HepG2 (cell line): ENCODE measurements around the gene RBSN. TPM values are rescaled to one million over a fixed set of nuclear protein-coding genes. Genes with fewer than 3 reads are reported as not detected.

Experiments
- ATAC-seq: fragments of 200-7000 bp; cut with Tn5 transposase; 3 replicates; pipeline ENCODE4 v1.9.1; 2020; ENCODE audit warnings: mild to moderate bottlenecking, moderate library complexity
- BruUV-seq: library from RNA; stranded (reverse); fragments of 400-500 nt; replicated peaks from 2 replicates; lab custom pipeline; 2021; lab: Mats Ljungman, UMichigan
- CTCF ChIA-PET: fragments of 300-600 bp; formaldehyde crosslinking; extraction: SDS; loops from one replicate; lab custom pipeline; 2021; ENCODE audit warnings: low total read pairs, inconsistent platforms, low intra/inter-chr PET ratio; lab: Yijun Ruan, JAX
- POLR2A ChIA-PET: fragments of 350-600 bp; sonication (Branson Sonifier 250); formaldehyde crosslinking; loops from one replicate; lab custom pipeline; 2020; ENCODE audit warnings: antibody characterized with exemption, inconsistent platforms; lab: Yijun Ruan, JAX
- DNase-seq: peaks from one replicate; pipeline ENCODE4 v3.0.0-alpha.2; 2015; ENCODE audit warnings: low spot score
- FAIRE-seq: peaks from 3 replicates; lab custom pipeline; 2011; peaks lifted over from hg19 to GRCh38; lab: Jason Lieb, UNC
- H2AFZ ChIP-seq: one replicate; pipeline ENCODE4 v1.6.1; 2011; ENCODE audit warnings: low read length, inconsistent platforms
- H3K27ac ChIP-seq: fragments of 300-600 bp; 3 replicates; pipeline ENCODE4 v1.8.0; 2011; ENCODE audit warnings: mixed run types, mild to moderate bottlenecking, mixed read lengths, low read length, inconsistent platforms; ENCODE audit not compliant: insufficient read depth; ENCODE audit errors: extremely low read length
- H3K27me3 ChIP-seq, 2 experiments: fragments of 200-600 bp in 1 of 2; 2 replicates in 1 of 2; 3 replicates in 1 of 2; pipeline versions ENCODE4 v1.6.0 to v1.8.0; 2011; ENCODE audit warnings: low read length in 2 of 2, mild to moderate bottlenecking in 2 of 2, moderate library complexity in 2 of 2, inconsistent platforms in 1 of 2; ENCODE audit not compliant: insufficient read depth in 2 of 2, control insufficient read depth in 1 of 2
- H3K36me3 ChIP-seq, 2 experiments: fragments of 200-600 bp in 1 of 2; replicated peaks in 1 of 2; 2 replicates in 1 of 2; 3 replicates in 1 of 2; pipeline versions ENCODE4 v1.5.1 to v1.8.0; 2011; ENCODE audit warnings: low read length in 2 of 2, inconsistent platforms in 1 of 2; ENCODE audit not compliant: insufficient read depth in 2 of 2, control insufficient read depth in 1 of 2
- H3K4me1 ChIP-seq: 2 replicates; pipeline ENCODE4 v1.5.1; 2012; ENCODE audit warnings: low read length, inconsistent platforms; ENCODE audit not compliant: insufficient read depth
- H3K4me2 ChIP-seq: 2 replicates; pipeline ENCODE4 v1.6.0; 2011; ENCODE audit warnings: low read depth, low read length, inconsistent platforms
- H3K4me3 ChIP-seq, 3 experiments: fragments of 200-600 bp in 1 of 3; sonication (generic), shearing (Covaris generic) in 1 of 3; replicated peaks in 1 of 3; 2 replicates each; pipeline ENCODE4 v1.5.1; 2011 to 2016; ENCODE audit warnings: low read length in 3 of 3, inconsistent platforms in 2 of 3, low read depth in 2 of 3, mild to moderate bottlenecking in 2 of 3, control low read depth in 1 of 3, mixed read lengths in 1 of 3; ENCODE audit not compliant: insufficient read depth in 1 of 3
- H3K79me2 ChIP-seq: one replicate; pipeline ENCODE4 v1.6.1; 2011; ENCODE audit warnings: low read length, inconsistent platforms; ENCODE audit not compliant: insufficient read depth
- H3K9ac ChIP-seq: 2 replicates; pipeline ENCODE4 v1.6.0; 2011; ENCODE audit warnings: mild to moderate bottlenecking, low read depth, low read length, inconsistent platforms; ENCODE audit not compliant: insufficient read depth
- H3K9me3 ChIP-seq: 2 replicates; pipeline ENCODE4 v1.5.1; 2012; ENCODE audit warnings: mild to moderate bottlenecking, low read length
- H4K20me1 ChIP-seq: 2 replicates; pipeline ENCODE4 v1.6.0; 2011; ENCODE audit warnings: inconsistent platforms, mild to moderate bottlenecking, low read length, moderate library complexity; ENCODE audit not compliant: insufficient read depth
- ATF4 ChIP-seq, 2 experiments: fragments of 450-650 bp in 1 of 2; sonication (generic) in 1 of 2; formaldehyde crosslinking; IDR thresholded peaks; 2 replicates each; pipeline versions ENCODE4 v1.5.0 to v1.8.0; 2020 to 2022; ENCODE audit warnings: mild to moderate bottlenecking in 1 of 2, missing genetic modification reagents in 1 of 2
- CREBL2 ChIP-seq: sonication (generic); formaldehyde crosslinking; IDR thresholded peaks from 2 replicates; pipeline ENCODE4 v1.8.1; 2023; ENCODE audit warnings: missing genetic modification reagents, mild to moderate bottlenecking, borderline replicate concordance
- DNMT1 ChIP-seq: sonication (generic); formaldehyde crosslinking; IDR thresholded peaks from 2 replicates; pipeline ENCODE4 v1.5.1; 2020; ENCODE audit warnings: mild to moderate bottlenecking, missing genetic modification reagents
- GPN1 ChIP-seq: sonication (generic); formaldehyde crosslinking; IDR thresholded peaks from 2 replicates; pipeline ENCODE4 v1.5.1; 2020; ENCODE audit warnings: missing genetic modification reagents, borderline replicate concordance
- MAZ ChIP-seq, 2 experiments: sonication (generic) in 1 of 2; formaldehyde crosslinking in 1 of 2; IDR thresholded peaks; 2 replicates each; pipeline versions ENCODE4 v1.5.0 to v1.6.1; 2012 to 2020; ENCODE audit warnings: low read depth in 2 of 2, mild to moderate bottlenecking in 2 of 2, borderline replicate concordance in 1 of 2, improper control_type of control experiment in 1 of 2, low read length in 1 of 2, missing genetic modification reagents in 1 of 2, moderate library complexity in 1 of 2
- RBM22 ChIP-seq: fragments of 200-400 bp; formaldehyde crosslinking; optimal IDR thresholded peaks from 2 replicates; pipeline ENCODE3; 2017; ENCODE audit warnings: mild to moderate bottlenecking, low read length, moderate library complexity
- SATB2 ChIP-seq: sonication (generic); formaldehyde crosslinking; IDR thresholded peaks from 2 replicates; pipeline ENCODE4 v1.5.0; 2020; ENCODE audit warnings: missing genetic modification reagents
- SMYD3 ChIP-seq: sonication (generic); formaldehyde crosslinking; IDR thresholded peaks from 2 replicates; pipeline ENCODE4 v1.8.1; 2023; ENCODE audit warnings: mild to moderate bottlenecking, missing genetic modification reagents
- TCF12 ChIP-seq, 2 experiments: fragments of 450-650 bp in 1 of 2; sonication (generic) in 1 of 2; formaldehyde crosslinking in 1 of 2; IDR thresholded peaks; 2 replicates each; pipeline versions ENCODE4 v1.6.1 to v1.8.0; 2017 to 2022; ENCODE audit warnings: antibody characterized with exemption in 1 of 2, mild to moderate bottlenecking in 1 of 2, missing genetic modification reagents in 1 of 2, moderate library complexity in 1 of 2
- THYN1 ChIP-seq: sonication (generic); formaldehyde crosslinking; IDR thresholded peaks from 2 replicates; pipeline ENCODE4 v1.8.1; 2023; ENCODE audit warnings: low read depth, mild to moderate bottlenecking, moderate library complexity, missing genetic modification reagents, borderline replicate concordance
- ZNF224 ChIP-seq: sonication (generic); formaldehyde crosslinking; IDR thresholded peaks from 2 replicates; pipeline ENCODE4 v1.5.0; 2020; ENCODE audit warnings: mild to moderate bottlenecking, missing genetic modification reagents
- ZNF343 ChIP-seq: sonication (generic); formaldehyde crosslinking; IDR thresholded peaks from 2 replicates; pipeline ENCODE4 v1.4.0; 2020; ENCODE audit warnings: mild to moderate bottlenecking, missing genetic modification reagents
- ZNF354B ChIP-seq: sonication (generic); formaldehyde crosslinking; IDR thresholded peaks from 2 replicates; pipeline ENCODE4 v1.8.0; 2022; ENCODE audit warnings: mild to moderate bottlenecking, missing genetic modification reagents
- ZNF557 ChIP-seq: sonication (generic); formaldehyde crosslinking; IDR thresholded peaks from 2 replicates; pipeline ENCODE4 v1.4.0; 2020; ENCODE audit warnings: missing genetic modification reagents
- ZNF614 ChIP-seq: IDR thresholded peaks from 2 replicates; pipeline ENCODE4 v1.6.1; 2018; ENCODE audit warnings: missing biosample characterization, missing genetic modification reagents, inconsistent platforms, borderline replicate concordance
- ZNF678 ChIP-seq: sonication (generic); formaldehyde crosslinking; IDR thresholded peaks from 2 replicates; pipeline ENCODE4 v1.4.0; 2020; ENCODE audit warnings: mild to moderate bottlenecking, missing genetic modification reagents
- ZNF879 ChIP-seq: sonication (generic); formaldehyde crosslinking; IDR thresholded peaks from 2 replicates; pipeline ENCODE4 v1.8.1; 2023; ENCODE audit warnings: missing genetic modification reagents
- WGBS: methylation state at CpG from one replicate; pipeline ENCODE4 v1.1.6; 2017; ENCODE audit warnings: low lambda C conversion rate; 5-methylcytosine and 5-hydroxymethylcytosine counted together
- in situ Hi-C: cut with HindIII; loops from 2 replicates; pipeline ENCODE4 v1.10.0; 2017; ENCODE audit warnings: low pct_unique_long_range_greater_than_20kb; ENCODE audit not compliant: extremely low pct_ligation_motif_present
- intact Hi-C: fragments of 100-400 bp; cut with micrococcal nuclease; formaldehyde crosslinking; loops from one replicate; pipeline ENCODE4 v1.10.0; 2022; ENCODE audit not compliant: unreplicated experiment
- polyA plus RNA-seq, 8 experiments: library from polyadenylated mRNA; depleted of rRNA in 3 of 8; stranded (reverse) in 7 of 8; unstranded in 1 of 8; fragments of >200 nt; fragmentation: Illumina TruSeq in 4 of 8; extraction: Trizol in 4 of 8; gene quantifications; 2 replicates each; pipeline versions ENCODE4 v1.2.1 to v1.2.3, GENCODE V29; 2011 to 2016; ENCODE audit warnings: low read depth in 4 of 8, missing spikeins in 1 of 8, mixed read lengths in 1 of 8; ENCODE audit not compliant: insufficient read depth in 1 of 8
- total RNA-seq, 5 experiments: library from RNA; depleted of rRNA; stranded (reverse); fragments of >200 nt; fragmentation: Illumina TruSeq; extraction: Trizol; gene quantifications; 2 replicates each; pipeline ENCODE4 v1.2.3, GENCODE V29; 2016; ENCODE audit warnings: low read depth in 1 of 5

RBSN gene
- total and polyA plus RNA-seq, 2 of the 13 experiments (the other 11 are each of a cell fraction or from before 2014, with no cell fraction given): 7.9 to 11.8 TPM

- peaks cover 12% of the 10 kb centered on the region for H4K20me1 ChIP-seq
- TF ChIP-seq RBM22 (peak; percentile 52), DNMT1 (no peak)
- H3K4me1 ChIP-seq: peaks cover 6% of the 10 kb centered on the region
- ATAC-seq: no peak
- no peaks in the 10 kb centered on the region for H3K27me3 ChIP-seq
- H3K4me3 ChIP-seq: no peak overlapping the region
- H3K36me3 ChIP-seq: peaks cover 23 to 74% of the 10 kb centered on the region in 2 experiments
- WGBS: 98% methylated on average over 11 of the region's 19 CpGs
- ChIA-PET CTCF (no interaction called here), POLR2A (interaction anchor here (1.2 kb wide), 1 partner anchor 9 kb away, joined by 3 read pairs; the partner anchor contains the start of gene MRPS25)
- no peak overlapping the region for H3K9ac ChIP-seq
- FAIRE-seq: no peak
- in situ Hi-C loops: no loop called here
- no peak for DNase-seq
- intact Hi-C loops: no loop called here
- no peak overlapping the region for H3K27ac ChIP-seq
- H3K4me2 ChIP-seq: no peak overlapping the region
- H2AFZ ChIP-seq: no peak overlapping the region
- peaks cover 57% of the 10 kb centered on the region for H3K79me2 ChIP-seq
- BruUV-seq: no TSS peak
- H3K9me3 ChIP-seq: no peaks in the 10 kb centered on the region
These were observed 42.1 kb downstream of the RBSN start for GRCh38 chr3:15056676-15057404.

- H3K36me3 ChIP-seq: peaks cover 24 to 89% of the 10 kb centered on the region in 2 experiments
- TF ChIP-seq TCF12 (IDR thresholded peaks at IDR 0.05): no peak
- no peak for TF ChIP-seq TCF12 (CRISPR knock-in tag; IDR thresholded peaks at IDR 0.05)
- TF ChIP-seq SATB2: no peak
- no peak for TF ChIP-seq ZNF343 (CRISPR knock-in tag)
- no peak for TF ChIP-seq ZNF354B (CRISPR knock-in tag)
- TF ChIP-seq CREBL2: no peak
- no peak for TF ChIP-seq ZNF224
- TF ChIP-seq ATF4 (CRISPR knock-in tag; IDR thresholded peaks at IDR 0.05): no peak
- TF ChIP-seq ZNF557 (CRISPR knock-in tag): no peak
- no peak for TF ChIP-seq ZNF678 (CRISPR knock-in tag)
- TF ChIP-seq SMYD3 (CRISPR knock-in tag): no peak
- no peak for TF ChIP-seq ZNF879 (CRISPR knock-in tag)
- no peak for TF ChIP-seq GPN1
- no peak for TF ChIP-seq ZNF614 (CRISPR knock-in tag)
- no peak for TF ChIP-seq MAZ (IDR thresholded peaks at IDR 0.05; ENCODE audit: borderline replicate concordance, low read depth, low read length)
- no peak for TF ChIP-seq MAZ (CRISPR knock-in tag; IDR thresholded peaks at IDR 0.05; ENCODE audit: low read depth)
- TF ChIP-seq THYN1 (CRISPR knock-in tag): no peak
These were observed 43.9 kb downstream of the RBSN start for GRCh38 chr3:15055019-15055557.

More at GRCh38 chr3:15055019-15055557, 43.9 kb downstream of the RBSN start:
- DNase-seq (no peak), FAIRE-seq (no peak), ATAC-seq (no peak)
- H3K4me2 ChIP-seq: no peak overlapping the region
- ChIA-PET CTCF (no interaction called here), POLR2A (interaction anchor here (1.9 kb wide), 1 partner anchor 10 kb away, joined by 4 read pairs; the partner anchor contains the start of gene MRPS25)
- no peak overlapping the region for H3K4me3 ChIP-seq
- 92% methylated on average over 8 of the region's 8 CpGs for WGBS
- in situ Hi-C loops (no loop called here), intact Hi-C loops (no loop called here)
- H2AFZ ChIP-seq: no peak overlapping the region
- peaks cover under 1% of the 10 kb centered on the region; the same call in 1 of the 2 replicates for H3K4me1 ChIP-seq
- H3K27me3 ChIP-seq: no peaks in the 10 kb centered on the region
- H4K20me1 ChIP-seq: peaks cover 14% of the 10 kb centered on the region
- peaks cover 56% of the 10 kb centered on the region for H3K79me2 ChIP-seq
- no peak overlapping the region for H3K27ac ChIP-seq
- no peaks in the 10 kb centered on the region for H3K9me3 ChIP-seq
- BruUV-seq: no TSS peak
- H3K9ac ChIP-seq: no peak overlapping the region
